A673 (cell line): ENCODE measurements around the gene POLR3A.

ENCODE experiments used
- EZH2 ChIP-seq: fragments of 200-600 bp; sonication (generic); IDR thresholded peaks from 2 replicates; pipeline ENCODE4 v1.6.1; 2017; ENCODE audit warnings: borderline replicate concordance, low read depth, mild to moderate bottlenecking, mixed read lengths, antibody characterized with exemption, low read length; ENCODE audit not compliant: poor library complexity, severe bottlenecking
- TF ChIP-seq, protein P1 (sequence below): fragments of 300-800, 200-600 bp; sonication (generic); conservative IDR thresholded peaks from 2 replicates; pipeline ENCODE4 v1.5.1; 2017; ENCODE audit warnings: low read depth, mild to moderate bottlenecking, antibody characterized with exemption, low read length, moderate library complexity, mixed read lengths

DNA sequence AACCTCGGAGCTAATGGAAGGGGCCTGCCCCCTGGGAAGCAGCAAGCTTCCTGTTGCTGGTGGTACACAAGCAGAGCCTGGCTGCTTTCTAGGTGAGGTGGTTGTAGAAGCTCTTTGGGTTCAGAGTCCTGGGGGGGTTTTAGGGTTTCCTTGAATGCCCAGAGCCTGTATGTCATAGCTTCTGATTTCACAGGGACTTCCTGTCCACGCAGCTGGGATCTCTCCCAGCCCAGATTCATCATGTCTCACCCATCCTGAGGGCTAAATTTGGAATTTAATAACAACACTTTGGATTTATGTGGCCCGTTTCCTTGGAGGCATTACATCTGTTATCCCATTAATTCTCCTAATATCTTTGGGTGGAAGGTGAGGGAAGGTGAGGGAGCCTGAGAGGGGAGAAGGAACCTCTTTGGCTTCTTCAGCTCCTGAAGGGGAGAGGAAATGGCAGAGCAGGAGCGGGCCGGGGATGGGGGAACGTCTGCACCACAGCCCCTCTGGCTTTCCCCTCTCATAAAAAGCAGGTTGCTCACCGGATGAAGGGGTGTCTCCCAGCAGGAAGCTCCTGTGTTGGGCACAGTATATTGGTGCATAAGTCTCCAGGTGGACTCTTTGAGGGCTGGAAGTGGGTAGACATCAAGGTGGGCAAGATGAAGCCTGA is 24.0 kb upstream of the POLR3A start:
- TF ChIP-seq, protein P1, sequence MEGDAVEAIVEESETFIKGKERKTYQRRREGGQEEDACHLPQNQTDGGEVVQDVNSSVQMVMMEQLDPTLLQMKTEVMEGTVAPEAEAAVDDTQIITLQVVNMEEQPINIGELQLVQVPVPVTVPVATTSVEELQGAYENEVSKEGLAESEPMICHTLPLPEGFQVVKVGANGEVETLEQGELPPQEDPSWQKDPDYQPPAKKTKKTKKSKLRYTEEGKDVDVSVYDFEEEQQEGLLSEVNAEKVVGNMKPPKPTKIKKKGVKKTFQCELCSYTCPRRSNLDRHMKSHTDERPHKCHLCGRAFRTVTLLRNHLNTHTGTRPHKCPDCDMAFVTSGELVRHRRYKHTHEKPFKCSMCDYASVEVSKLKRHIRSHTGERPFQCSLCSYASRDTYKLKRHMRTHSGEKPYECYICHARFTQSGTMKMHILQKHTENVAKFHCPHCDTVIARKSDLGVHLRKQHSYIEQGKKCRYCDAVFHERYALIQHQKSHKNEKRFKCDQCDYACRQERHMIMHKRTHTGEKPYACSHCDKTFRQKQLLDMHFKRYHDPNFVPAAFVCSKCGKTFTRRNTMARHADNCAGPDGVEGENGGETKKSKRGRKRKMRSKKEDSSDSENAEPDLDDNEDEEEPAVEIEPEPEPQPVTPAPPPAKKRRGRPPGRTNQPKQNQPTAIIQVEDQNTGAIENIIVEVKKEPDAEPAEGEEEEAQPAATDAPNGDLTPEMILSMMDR = no peak
- TF ChIP-seq EZH2 = no peak
